DOHH2 (cell line): ENCODE measurements around the gene IER3.

Source experiments
- CTCF ChIP-seq: fragments of 200-600 bp; sonication (generic); IDR thresholded peaks from one replicate; pipeline ENCODE4 v1.5.1; 2014; ENCODE audit warnings: antibody characterized with exemption, mild to moderate bottlenecking, low read depth, low read length; ENCODE audit not compliant: poor library complexity, severe bottlenecking
- EZH2phosphoT487 ChIP-seq: fragments of 200-600 bp; sonication (generic); IDR thresholded peaks from 2 replicates; pipeline ENCODE4 v1.6.1; 2017; ENCODE audit warnings: borderline replicate concordance, mild to moderate bottlenecking, antibody characterized with exemption, low read length, moderate library complexity, mixed read lengths

- TF ChIP-seq CTCF (no peak), EZH2phosphoT487 (no peak)
Measured at GRCh38 chr6:30748851-30749540, 4.6 kb upstream of the IER3 start.
